DND-41 (cell line): ENCODE measurements around the gene CPN2.

Source experiments
- ATAC-seq: fragments of 200-7000 bp; cut with Tn5 transposase; 3 replicates; pipeline ENCODE4 v1.9.1; 2021; ENCODE audit warnings: low read depth; ENCODE audit not compliant: insufficient read depth
- DNase-seq: peaks from one replicate; pipeline ENCODE4 v3.0.0-alpha.2; 2020
- H2AFZ ChIP-seq: 2 replicates; pipeline ENCODE4 v1.6.0; 2012; ENCODE audit warnings: low read depth, low read length
- H3K27ac ChIP-seq: 2 replicates; pipeline ENCODE4 v1.5.1; 2012; ENCODE audit warnings: low read length, inconsistent platforms
- H3K27me3 ChIP-seq: fragments of 200-600 bp; sonication (generic); 2 replicates; pipeline ENCODE4 v1.6.0; 2012; ENCODE audit warnings: low read length, mild to moderate bottlenecking, inconsistent platforms; ENCODE audit not compliant: insufficient read depth, poor library complexity
- H3K36me3 ChIP-seq: 2 replicates; pipeline ENCODE4 v1.5.1; 2012; ENCODE audit warnings: low read length, inconsistent platforms; ENCODE audit not compliant: insufficient read depth
- H3K4me1 ChIP-seq: 2 replicates; pipeline ENCODE4 v1.5.1; 2012; ENCODE audit warnings: mild to moderate bottlenecking, low read length; ENCODE audit not compliant: insufficient read depth
- H3K4me2 ChIP-seq: 2 replicates; pipeline ENCODE4 v1.6.0; 2012; ENCODE audit warnings: mild to moderate bottlenecking, moderate library complexity, low read length, inconsistent platforms; ENCODE audit not compliant: insufficient read depth
- H3K4me3 ChIP-seq, 2 experiments: fragments of 200-600 bp in 1 of 2; shearing (Covaris generic) in 1 of 2; 2 replicates each; pipeline ENCODE4 v1.5.1; 2012 to 2016; ENCODE audit warnings: inconsistent platforms in 2 of 2, low read length in 2 of 2, mild to moderate bottlenecking in 2 of 2, low read depth in 1 of 2, moderate library complexity in 1 of 2
- H3K79me2 ChIP-seq: 2 replicates; pipeline ENCODE4 v1.6.0; 2012; ENCODE audit warnings: low read length, inconsistent platforms; ENCODE audit not compliant: insufficient read depth
- H3K9ac ChIP-seq: 2 replicates; pipeline ENCODE4 v1.6.0; 2012; ENCODE audit warnings: low read depth, mild to moderate bottlenecking, inconsistent platforms, low read length, moderate library complexity
- H3K9me3 ChIP-seq: 2 replicates; pipeline ENCODE4 v1.5.1; 2012; ENCODE audit warnings: low read length, moderate library complexity, mild to moderate bottlenecking, inconsistent platforms; ENCODE audit not compliant: insufficient read depth, severe bottlenecking
- H4K20me1 ChIP-seq: 2 replicates; pipeline ENCODE4 v1.6.0; 2012; ENCODE audit warnings: low read length; ENCODE audit not compliant: insufficient read depth
- CTCF ChIP-seq: IDR thresholded peaks from 2 replicates; pipeline ENCODE4 v1.5.1; 2012; ENCODE audit warnings: borderline replicate concordance, low read length, moderate library complexity, mild to moderate bottlenecking; ENCODE audit not compliant: poor library complexity, severe bottlenecking; ENCODE audit errors: extremely low read depth
- EZH2 ChIP-seq: IDR thresholded peaks from 3 replicates; pipeline ENCODE4 v1.6.1; 2012; ENCODE audit warnings: borderline replicate concordance, low read depth, mild to moderate bottlenecking, moderate library complexity, low read length, inconsistent platforms; ENCODE audit not compliant: severe bottlenecking

CPN2 gene

GRCh38 chr3:194339840-194340239, 11.3 kb downstream of the CPN2 start:
- Histone ChIP-seq H3K79me2 (no peaks in the 10 kb centered on the region), H3K4me1 (no peaks in the 10 kb centered on the region), H3K4me3 (no peak overlapping the region), H3K9me3 (no peaks in the 10 kb centered on the region), H2AFZ (no peak overlapping the region), H3K9ac (no peak overlapping the region), H3K4me2 (no peak overlapping the region), H3K36me3 (no peaks in the 10 kb centered on the region), H3K27ac (no peak overlapping the region), H4K20me1 (no peaks in the 10 kb centered on the region), H3K27me3 (no peaks in the 10 kb centered on the region)
- ATAC-seq (no peak), DNase-seq (no peak)
- TF ChIP-seq EZH2 (no peak), CTCF (no peak)

DNA sequence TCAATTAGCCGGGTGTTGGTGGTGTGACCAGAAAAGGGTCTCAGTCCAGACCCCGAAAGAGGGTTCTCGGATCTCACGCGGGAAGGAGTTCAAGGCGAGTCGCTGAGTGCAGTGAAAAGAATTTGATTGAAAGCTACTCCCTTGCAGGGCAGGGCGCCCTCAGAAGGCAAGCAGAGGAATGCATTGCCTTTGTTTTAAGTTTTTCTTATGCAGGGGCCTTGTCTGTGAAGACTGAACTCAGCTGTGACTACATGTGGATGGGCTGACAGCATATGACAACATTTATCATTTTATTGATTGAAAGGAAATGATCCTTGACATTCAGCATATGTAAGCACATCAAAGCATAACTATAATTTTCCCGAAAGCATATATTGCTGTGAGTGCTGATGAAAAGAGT, 11.8 kb downstream of the CPN2 start:
- H4K20me1 ChIP-seq = no peaks in the 10 kb centered on the region
- no peak overlapping the region for H3K27ac ChIP-seq
- DNase-seq (no peak), ATAC-seq (no peak)
- no peak overlapping the region for H3K4me2 ChIP-seq
- H3K36me3 ChIP-seq = no peaks in the 10 kb centered on the region
- H3K9me3 ChIP-seq = no peaks in the 10 kb centered on the region
- no peak overlapping the region for H2AFZ ChIP-seq
- H3K27me3 ChIP-seq = no peaks in the 10 kb centered on the region
- no peaks in the 10 kb centered on the region for H3K4me1 ChIP-seq
- no peak overlapping the region for H3K4me3 ChIP-seq
- H3K9ac ChIP-seq = no peak overlapping the region
- H3K79me2 ChIP-seq = no peaks in the 10 kb centered on the region
- peak; percentile 33 for TF ChIP-seq CTCF
- no peak for TF ChIP-seq EZH2

- DNase-seq (no peak), ATAC-seq (no peak)
- Histone ChIP-seq H3K79me2 (no peaks in the 10 kb centered on the region), H3K9me3 (no peaks in the 10 kb centered on the region), H3K4me2 (no peak overlapping the region), H3K27me3 (peaks cover 4% of the 10 kb centered on the region), H3K36me3 (no peaks in the 10 kb centered on the region), H3K4me1 (peaks cover 9% of the 10 kb centered on the region), H3K9ac (no peak overlapping the region), H3K4me3 (no peak overlapping the region), H2AFZ (no peak overlapping the region), H4K20me1 (no peaks in the 10 kb centered on the region), H3K27ac (no peak overlapping the region)
- TF ChIP-seq EZH2 (no peak), CTCF (no peak)
These were observed 13.0 kb downstream of the CPN2 start for GRCh38 chr3:194337965-194338753.
